IPS-18c (cell line): ENCODE measurements around the gene TOMM5.

Experiments used
- H3K4me3 ChIP-seq: 2 replicates; pipeline ENCODE4 v1.7.0; 2013; ENCODE audit warnings: low read depth, mild to moderate bottlenecking, low read length, moderate library complexity; ENCODE audit not compliant: insufficient read depth
- H3K9me3 ChIP-seq: one replicate; pipeline ENCODE4 v1.6.1; 2013; ENCODE audit warnings: mild to moderate bottlenecking, low read length, moderate library complexity; ENCODE audit not compliant: control insufficient read depth, insufficient read depth

TOMM5 gene

DNA sequence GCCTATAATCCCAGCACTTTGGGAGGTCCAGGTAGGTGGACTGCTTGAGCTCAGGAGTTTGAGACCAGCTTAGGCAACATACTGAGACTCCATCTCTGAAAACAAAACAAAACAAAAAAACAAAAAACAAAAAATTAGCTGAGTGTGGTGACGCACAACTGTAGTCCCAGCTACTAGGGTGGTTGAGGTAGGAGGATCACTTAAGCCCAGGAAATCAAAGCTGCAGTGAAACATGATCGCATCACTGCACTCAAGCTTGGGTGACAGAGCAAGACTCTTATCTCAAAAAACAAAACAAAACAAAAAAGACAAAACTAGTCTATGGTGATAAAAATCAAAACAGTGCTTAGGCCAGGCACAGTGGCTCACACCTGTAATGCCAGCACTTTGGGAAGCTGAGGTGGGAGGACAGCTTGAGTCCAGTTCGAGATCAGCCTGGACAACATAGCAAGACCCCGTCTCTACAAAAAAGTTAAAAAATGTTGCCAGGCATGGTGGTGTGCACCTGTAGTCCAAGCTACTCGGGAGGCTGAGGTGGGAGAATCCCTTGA is 45.0 kb downstream of the TOMM5 start:
- no peaks in the 10 kb centered on the region for H3K9me3 ChIP-seq
- no peak overlapping the region for H3K4me3 ChIP-seq

DNA sequence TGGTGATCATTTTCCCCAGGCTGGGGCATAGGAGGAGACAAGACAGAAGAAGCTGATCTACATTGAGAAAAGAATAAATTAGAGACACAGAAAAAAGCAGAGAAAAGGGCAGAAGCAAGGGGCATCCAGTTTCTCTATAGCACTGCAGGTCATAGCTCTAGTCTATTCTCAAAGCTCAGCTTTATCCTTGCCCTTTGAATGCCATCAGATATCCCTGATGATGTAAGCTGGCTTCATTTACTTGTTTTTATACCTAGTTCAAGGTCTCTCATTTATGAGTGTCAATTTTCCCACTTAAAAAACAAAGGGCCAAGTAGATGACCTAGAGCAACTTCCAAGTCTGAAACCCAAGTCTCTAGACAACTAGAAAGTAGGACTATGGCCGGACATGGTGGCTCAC is 48.9 kb downstream of the TOMM5 start:
- Histone ChIP-seq H3K4me3 (no peak overlapping the region), H3K9me3 (no peaks in the 10 kb centered on the region)

DNA sequence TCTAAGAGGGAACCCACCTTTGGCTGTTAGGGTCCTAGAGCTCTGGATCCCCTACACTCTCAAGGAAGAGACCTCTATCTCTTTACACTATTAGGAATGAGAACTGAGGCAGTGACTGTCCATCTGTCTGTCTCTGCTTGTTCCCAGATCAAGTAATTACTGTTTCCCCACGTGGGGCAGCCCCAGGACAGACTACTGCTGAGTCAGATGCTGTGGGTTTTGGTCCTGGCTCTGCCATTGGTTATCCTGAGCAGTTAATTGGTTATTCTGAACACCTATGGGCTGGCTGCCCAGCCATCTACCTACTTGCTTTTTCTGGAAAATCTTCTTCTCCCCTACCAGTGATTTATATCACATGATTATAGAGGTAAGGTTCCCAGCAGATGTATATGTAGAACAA is 49.5 kb downstream of the TOMM5 start:
- H3K4me3 ChIP-seq: no peak overlapping the region
- no peaks in the 10 kb centered on the region for H3K9me3 ChIP-seq

DNA sequence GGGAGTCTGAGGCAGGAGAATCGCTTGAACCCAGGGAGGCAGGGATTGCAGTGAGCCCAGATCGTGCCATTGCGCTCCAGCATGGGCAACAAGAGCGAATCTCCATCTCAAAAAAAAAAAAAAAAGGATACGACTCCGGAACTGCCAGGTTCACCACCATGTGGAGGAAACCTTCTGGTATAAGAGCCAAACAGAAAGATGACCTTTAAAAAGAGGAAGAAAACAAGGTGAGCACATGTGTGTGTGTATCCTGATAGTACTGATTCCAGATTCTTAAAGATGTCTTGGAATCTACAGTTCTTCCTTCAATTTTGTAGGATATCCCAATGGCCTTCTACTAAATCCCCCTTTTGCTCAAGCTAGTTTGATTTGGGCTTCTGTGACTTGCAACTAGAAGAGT is 49.9 kb downstream of the TOMM5 start:
- H3K4me3 ChIP-seq: no peak overlapping the region

DNA sequence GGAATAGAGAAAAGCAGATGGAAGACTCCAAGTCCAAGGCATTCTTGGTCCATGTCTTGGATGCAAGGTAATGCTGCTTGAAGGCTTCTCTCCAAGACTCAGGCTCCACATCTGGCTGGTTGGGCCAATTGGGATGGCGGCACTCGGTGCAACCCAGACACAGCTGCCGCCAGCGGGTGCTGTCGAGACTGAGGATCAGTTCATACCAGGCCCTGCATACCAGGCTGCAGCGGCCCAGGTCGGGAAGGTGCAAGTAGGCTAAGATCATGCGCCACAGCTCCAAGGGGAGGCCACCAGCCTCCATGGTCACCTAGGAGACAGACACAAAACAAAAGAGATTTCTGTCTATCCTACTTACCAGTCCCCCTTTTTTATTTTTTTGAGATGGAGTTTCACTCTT is 50.9 kb downstream of the TOMM5 start:
- H3K4me3 ChIP-seq: no peak overlapping the region

More for the DNA sequence above, 49.9 kb downstream of the TOMM5 start:
- no peaks in the 10 kb centered on the region for H3K9me3 ChIP-seq

DNA sequence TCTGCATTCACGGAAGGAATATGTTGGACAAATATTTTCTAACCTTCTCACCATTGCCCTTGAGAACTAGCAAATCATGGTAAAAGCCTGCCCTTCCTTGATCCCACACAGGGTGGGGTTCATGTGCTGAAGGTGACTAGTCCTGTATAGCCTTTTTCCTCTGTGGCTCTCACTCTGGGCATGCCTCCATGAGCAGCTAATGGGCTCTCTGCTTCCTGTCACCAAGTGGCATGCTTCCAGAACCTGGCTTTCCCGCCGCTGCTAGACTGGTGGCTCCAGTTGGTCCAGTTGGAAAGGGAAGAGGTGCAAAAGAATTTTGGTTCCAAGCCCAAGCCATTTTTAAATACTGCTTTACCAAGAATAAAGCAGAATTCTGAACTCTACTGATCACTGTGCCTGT is 51.8 kb downstream of the TOMM5 start:
- Histone ChIP-seq H3K4me3 (no peak overlapping the region), H3K9me3 (no peaks in the 10 kb centered on the region)

More for the DNA sequence above, 50.9 kb downstream of the TOMM5 start:
- H3K9me3 ChIP-seq: no peaks in the 10 kb centered on the region

DNA sequence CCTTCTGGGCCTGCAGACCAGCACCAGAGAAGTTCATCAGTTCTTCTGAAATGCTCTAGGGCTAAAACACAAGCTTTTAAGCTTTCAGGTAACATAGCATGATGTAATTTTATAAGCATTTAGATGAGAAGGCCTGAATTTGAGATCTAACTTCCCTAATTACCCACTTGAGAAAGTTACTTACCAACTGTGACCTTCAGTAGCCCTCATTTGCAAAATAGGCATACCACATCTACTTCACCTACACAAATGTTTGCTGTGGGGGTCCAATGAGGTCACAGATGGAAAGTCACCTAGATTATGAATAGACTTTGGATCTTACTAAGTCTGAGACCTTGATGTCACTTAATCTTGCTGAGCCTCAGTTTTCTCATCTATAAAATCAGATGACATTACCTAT is 52.8 kb downstream of the TOMM5 start:
- Histone ChIP-seq H3K9me3 (no peaks in the 10 kb centered on the region), H3K4me3 (no peak overlapping the region)
